ENCODE results near the gene MTFR1L.

DNA sequence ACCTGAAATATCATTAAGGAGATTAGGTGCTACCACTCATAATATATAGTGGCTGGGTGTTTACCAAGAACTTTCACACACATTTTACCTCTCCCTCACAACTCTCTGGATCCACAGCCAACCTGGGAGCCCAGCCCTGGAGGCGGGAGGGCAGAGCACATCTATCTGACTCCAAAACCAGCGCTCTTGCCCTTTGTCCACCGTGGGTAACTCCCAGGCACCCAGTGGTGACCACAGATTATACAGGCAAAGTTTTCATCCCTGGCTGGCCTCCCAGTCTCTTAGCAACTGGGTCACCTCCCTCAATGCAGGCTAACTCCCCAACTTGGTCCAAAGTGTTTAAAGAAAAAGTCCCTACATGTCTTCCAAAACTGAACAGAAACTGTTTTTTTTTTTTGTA, 53.4 kb downstream of the MTFR1L start:
- TF ChIP-seq GATA3 (IDR thresholded peaks at IDR 0.05; ENCODE audit: low read depth, low read length) (no peak), GATA2 (IDR thresholded peaks at IDR 0.05; ENCODE audit: low read depth, low read length) (no peak)

Measured in SH-SY5Y (cell line).